ENCODE measurements around the gene CRYBG1.
A peak's percentile ranks its signal among the peaks of the same experiment; 100 is the strongest.
"Not testable (repeated sequence)": the region's sequence is repeated elsewhere in the genome, so short reads cannot be mapped to it uniquely, and the experiment has no call there.

Gene CRYBG1

GRCh38 chr6:106528521-106528920 lies 168.0 kb downstream of the CRYBG1 start:
- no peak for DNase-seq

DNA sequence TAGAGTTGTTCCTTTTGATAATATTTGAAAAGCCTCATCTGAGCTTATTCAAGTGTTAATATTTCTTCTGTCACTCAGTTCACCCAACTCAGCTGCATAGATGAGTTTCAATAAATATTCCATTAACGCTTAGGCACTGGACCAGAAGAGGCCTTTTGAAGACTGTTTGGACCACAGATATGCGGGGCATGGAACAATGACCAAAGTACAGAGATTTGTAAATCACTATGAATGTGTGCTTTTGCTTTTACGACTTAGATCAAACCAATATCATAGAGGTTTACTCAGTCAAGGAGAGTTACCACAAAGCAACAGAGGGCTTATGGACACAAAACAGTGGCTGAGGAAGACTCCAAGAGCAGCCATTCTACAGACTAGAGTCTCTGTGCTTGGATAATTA lies 168.9 kb downstream of the CRYBG1 start:
- no peak for DNase-seq

DNA sequence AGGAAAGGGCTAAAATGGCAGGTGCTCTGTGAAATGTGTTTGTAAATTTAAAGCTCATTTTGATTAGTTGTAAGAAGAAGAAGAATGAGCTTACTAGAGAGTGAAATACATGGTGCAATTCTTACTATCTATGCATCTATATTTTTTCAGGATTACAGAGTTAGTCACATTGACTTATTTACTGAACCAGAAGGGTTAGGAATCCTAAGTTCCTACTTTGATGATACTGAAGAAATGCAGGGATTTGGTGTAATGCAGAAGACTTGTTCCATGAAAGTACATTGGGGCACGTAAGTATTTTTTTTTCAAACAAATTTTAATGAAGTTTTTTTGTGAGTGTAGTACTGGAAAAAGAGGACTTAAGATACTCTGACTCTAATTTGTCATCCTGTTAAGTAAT lies 169.5 kb downstream of the CRYBG1 start:
- DNase-seq, result no peak

DNA sequence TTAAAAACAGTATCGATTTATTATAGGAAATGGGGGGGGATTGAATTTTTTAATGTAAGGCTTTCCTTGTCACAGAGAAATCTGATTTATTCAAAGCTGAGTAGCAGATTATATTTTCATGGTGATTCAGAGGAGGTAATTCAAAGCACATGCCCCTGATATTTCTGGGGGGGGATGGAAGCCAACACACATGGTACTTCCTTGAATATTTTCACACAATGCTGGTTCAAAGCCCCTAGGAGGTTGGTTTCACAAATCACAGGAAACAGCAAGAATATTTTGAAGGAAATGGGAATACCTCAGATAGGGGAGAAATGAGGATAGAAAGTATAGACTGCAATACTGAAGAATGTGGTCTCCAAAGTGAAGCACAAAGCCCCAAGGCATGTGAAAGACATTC lies 170.0 kb downstream of the CRYBG1 start:
- DNase-seq, result no peak

- DNase-seq, result no peak
Observed at GRCh38 chr6:106533054-106533453, 172.5 kb downstream of the CRYBG1 start.

GRCh38 chr6:106534004-106534403 lies 173.5 kb downstream of the CRYBG1 start:
- no peak for DNase-seq

GRCh38 chr6:106534564-106534982 lies 174.1 kb downstream of the CRYBG1 start:
- DNase-seq, result no peak

GRCh38 chr6:106535012-106535411 lies 174.5 kb downstream of the CRYBG1 start:
- no peak for DNase-seq

DNA sequence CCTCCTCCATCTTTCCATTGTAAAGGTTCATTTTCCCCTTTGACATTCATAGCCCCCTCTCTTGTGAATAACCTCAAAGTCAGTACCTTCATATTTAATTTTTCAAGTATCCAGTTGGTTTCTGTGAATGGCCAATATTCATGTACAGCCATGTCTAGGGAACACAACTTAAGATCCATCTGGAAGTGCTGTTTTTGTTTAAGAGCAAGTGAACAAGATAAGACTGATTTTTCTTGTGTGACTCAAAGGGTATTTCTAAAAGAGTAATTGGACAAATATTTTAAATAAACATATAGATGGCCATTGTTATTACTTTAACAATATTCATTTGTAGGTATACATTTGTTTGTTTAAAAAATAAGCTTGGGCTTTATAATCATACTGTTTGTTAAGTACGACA lies 175.8 kb downstream of the CRYBG1 start:
- DNase-seq, result no peak

DNA sequence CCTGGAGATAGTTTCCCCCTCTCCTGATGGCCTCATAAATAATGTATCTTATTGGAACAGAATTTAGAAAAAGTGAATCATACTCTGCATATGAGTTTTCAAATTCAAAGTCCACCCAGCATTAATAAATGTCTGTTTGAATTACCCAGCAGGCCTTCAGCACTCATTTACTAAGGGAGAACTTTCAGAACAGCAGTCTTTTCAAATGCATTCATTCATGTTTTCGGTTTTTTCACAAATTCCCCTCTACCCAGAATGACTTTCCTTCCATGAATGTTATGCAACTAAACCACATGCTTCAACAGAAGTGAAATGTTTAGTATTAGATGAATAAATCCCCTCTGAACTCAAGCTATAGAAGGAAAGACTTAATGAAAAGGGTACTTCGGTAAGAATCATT lies 176.3 kb downstream of the CRYBG1 start:
- no peak for DNase-seq

- DNase-seq, result no peak
Observed at GRCh38 chr6:106537662-106538061, 177.1 kb downstream of the CRYBG1 start.

- DNase-seq, result no peak
Observed at GRCh38 chr6:106538145-106538544, 177.6 kb downstream of the CRYBG1 start.

GRCh38 chr6:106539936-106540335 lies 179.4 kb downstream of the CRYBG1 start:
- peak; percentile 25 for DNase-seq

DNA sequence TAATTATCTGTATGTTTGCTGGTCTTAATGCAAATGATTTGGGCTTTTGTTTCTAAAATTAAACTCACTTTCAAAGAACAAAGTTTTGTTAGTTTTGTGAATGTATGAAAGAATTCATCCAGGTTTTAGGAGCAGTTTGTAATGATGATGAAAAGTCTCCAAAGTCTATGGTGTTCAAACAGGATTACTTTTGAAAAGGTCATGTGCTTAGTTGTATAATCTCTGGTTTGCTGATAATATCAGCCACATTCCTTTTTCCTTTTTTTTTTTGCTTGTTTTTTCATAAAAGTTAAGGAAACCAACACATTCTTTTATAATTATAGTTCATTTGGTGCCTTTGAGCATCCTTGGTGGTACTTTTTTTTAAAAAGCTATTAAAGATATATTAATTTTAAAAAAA lies 179.9 kb downstream of the CRYBG1 start:
- DNase-seq, result no peak

DNA sequence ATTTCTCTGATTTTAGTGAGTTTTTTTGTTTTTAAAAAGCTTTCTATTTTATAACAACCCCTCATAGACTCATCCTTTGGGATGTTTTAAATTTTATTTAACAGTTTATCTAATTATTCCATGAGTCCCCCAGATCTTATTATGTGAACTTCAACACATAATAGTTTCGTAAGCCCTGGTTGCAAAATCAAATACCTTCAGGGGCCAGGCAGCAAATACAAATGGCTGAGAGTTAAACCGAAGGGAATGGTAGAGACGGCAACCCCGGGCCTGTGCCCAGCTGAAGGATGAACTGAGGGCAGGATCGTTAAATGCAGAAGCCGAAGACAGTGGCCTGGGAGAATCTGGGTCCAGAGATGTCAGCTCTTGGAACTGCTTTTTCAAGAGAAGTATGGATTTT lies 180.4 kb downstream of the CRYBG1 start:
- no peak for DNase-seq

- no peak for DNase-seq
Observed at GRCh38 chr6:106546261-106546690, 185.8 kb downstream of the CRYBG1 start.

- peak; percentile 25 for DNase-seq
Observed at GRCh38 chr6:106546691-106547414, 186.3 kb downstream of the CRYBG1 start.

DNA sequence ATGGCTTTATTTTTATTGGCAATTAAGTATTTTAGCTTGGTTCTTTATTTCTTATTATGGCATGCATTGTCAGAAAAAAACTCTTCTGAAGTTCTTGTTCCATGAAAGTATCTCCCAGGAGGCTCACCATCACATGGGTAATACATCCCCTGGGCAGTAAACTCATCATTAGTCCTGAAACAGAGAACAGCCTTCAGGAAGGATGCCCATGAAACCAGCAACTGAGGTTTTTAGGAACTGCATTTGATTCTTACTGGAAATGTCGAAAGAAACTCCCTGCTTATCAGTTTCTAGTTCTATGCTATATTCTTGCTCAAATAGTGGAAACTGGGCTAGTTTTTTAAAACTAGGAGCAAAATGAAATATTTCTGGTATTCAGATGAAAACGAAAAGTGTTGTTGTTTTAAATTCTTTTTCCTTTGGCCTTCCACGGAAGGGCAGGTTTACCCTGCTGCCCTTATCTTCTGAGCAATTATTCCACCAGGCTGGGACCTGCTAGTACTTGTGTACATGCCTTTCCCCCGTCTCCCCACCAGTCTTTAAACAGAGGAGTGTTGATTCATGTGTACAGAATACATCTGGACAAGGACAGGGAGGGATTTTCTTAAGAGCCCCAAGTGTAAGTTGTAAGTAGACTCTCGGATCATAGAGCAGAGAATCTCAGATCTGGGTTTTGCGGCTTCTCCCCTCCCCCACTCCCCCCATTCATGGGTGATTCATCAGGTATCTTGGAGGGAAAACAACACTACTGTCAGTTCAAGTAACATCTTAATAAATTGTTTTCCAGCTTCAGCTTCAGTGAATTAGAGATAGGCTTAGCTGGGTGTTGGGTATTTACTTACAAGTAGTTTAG lies 187.3 kb downstream of the CRYBG1 start:
- no peak for DNase-seq

DNA sequence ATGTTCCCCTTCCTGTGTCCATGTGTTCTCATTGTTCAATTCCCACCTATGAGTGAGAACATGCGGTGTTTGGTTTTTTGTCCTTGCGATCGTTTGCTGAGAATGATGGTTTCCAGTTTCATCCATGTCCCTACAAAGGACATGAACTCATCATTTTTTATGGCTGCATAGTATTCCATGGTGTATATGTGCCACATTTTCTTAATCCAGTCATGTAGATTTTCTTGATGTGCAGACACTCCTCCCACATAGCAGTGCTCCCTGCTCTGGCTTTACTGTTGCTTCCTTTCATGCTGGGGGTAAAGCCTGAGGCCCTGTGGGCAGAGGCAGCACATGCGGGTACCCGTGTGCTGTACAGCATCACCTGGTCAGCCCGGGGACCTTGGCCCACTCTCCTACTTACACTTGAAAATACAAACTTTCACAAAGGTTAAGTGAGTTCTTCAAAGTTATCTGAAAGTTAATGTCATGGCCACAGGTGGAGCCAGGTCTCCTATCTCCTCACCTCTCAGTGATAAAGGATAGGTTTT lies 188.5 kb downstream of the CRYBG1 start:
- not testable (repeated sequence) for DNase-seq

DNA sequence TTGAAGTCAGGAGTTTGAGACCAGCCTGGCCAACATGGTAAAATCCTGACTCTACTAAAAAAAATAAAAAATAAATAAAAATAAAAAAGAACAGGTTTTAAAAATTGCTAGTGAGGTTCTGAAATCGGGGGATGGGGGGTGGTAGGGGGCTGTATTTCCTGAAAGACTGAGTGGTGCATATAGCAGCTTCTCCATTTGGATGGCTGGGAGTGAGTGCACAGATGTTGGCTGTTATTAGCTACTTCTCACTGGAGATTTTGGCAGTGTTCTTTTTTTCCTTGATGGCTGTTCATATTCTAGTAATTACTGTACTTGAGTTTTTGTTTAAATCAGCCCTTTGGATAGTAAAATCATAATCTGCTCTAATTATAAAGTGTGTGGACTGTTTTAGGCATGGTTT lies 189.0 kb downstream of the CRYBG1 start:
- no peak for DNase-seq

DNA sequence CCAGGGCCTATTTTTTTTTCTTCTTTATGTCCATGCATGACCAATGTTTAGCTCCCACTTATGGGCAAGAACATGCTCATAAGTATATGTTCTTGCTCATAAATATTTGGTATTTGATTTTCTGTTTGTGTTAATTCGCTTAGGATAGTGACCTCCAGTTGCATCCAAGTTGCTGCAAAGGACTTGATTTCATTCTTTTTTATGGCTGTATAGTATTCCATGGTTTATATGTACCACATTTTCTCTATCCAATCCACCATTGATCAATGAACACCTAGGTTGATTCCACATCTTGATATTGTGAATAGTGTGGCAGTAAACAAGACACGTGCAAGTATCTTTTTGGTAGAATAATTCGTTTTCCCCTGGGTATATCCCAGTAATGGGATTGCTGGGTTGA lies 190.6 kb downstream of the CRYBG1 start:
- DNase-seq, result no peak

DNA sequence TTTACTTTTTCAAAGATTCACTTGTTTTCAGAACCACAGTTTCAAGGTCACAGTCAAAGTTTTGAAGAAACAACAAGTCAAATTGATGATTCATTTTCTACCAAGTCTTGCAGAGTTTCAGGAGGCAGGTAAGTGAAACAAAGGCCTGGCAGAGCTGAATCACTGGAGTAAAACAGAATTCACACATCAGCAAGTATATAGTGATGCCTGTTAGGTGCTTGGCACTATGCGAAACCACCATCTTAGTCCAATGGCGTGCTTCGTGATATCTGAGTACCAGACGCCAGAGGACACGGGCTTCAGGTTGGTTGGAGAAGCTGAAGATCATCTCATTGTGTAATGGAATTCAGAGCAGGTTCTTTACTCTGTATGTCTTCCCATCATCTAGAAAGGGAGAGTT lies 192.9 kb downstream of the CRYBG1 start:
- DNase-seq, result no peak

- no peak for DNase-seq
Observed at GRCh38 chr6:106555767-106556166, 195.2 kb downstream of the CRYBG1 start.

- no peak for DNase-seq
Observed at GRCh38 chr6:106556368-106556960, 195.9 kb downstream of the CRYBG1 start.
